Endodermal cell (in vitro differentiated cells): Measurements from ENCODE around the gene ARPC1B. TPM values are rescaled to one million over a fixed set of nuclear protein-coding genes. Genes with fewer than 3 reads are reported as not detected.

Experiments
- DNase-seq: peaks from one replicate; pipeline ENCODE4 v3.0.0-alpha.2; 2017
- H3K27ac ChIP-seq: 2 replicates; pipeline ENCODE4 v1.5.1; 2013; ENCODE audit warnings: mild to moderate bottlenecking, low read depth, low read length, moderate library complexity
- H3K27me3 ChIP-seq: 2 replicates; pipeline ENCODE4 v1.6.1; 2013; ENCODE audit warnings: mild to moderate bottlenecking, low read length, moderate library complexity; ENCODE audit not compliant: insufficient read depth, control insufficient read depth, poor library complexity, severe bottlenecking
- H3K36me3 ChIP-seq: 2 replicates; pipeline ENCODE4 v1.7.0; 2013; ENCODE audit warnings: mild to moderate bottlenecking, low read length, moderate library complexity; ENCODE audit not compliant: control insufficient read depth, insufficient read depth
- H3K4me1 ChIP-seq: one replicate; pipeline ENCODE4 v1.7.0; 2013; ENCODE audit warnings: low read length; ENCODE audit not compliant: control insufficient read depth, insufficient read depth
- H3K4me3 ChIP-seq: 2 replicates; pipeline ENCODE4 v1.5.1; 2013; ENCODE audit warnings: mild to moderate bottlenecking, low read length, moderate library complexity
- H3K9ac ChIP-seq: 2 replicates; pipeline ENCODE4 v1.6.1; 2013; ENCODE audit warnings: mild to moderate bottlenecking, low read length, moderate library complexity; ENCODE audit not compliant: poor library complexity, severe bottlenecking; ENCODE audit errors: extremely low read depth
- H3K9me3 ChIP-seq: 2 replicates; pipeline ENCODE4 v1.6.1; 2013; ENCODE audit warnings: mild to moderate bottlenecking, low read length, moderate library complexity; ENCODE audit not compliant: control insufficient read depth
- H3K27ac Mint-ChIP-seq: 2 replicates; pipeline ENCODE4 v1.8.0; 2020; ENCODE audit warnings: mixed read lengths
- H3K27me3 Mint-ChIP-seq: 2 replicates; pipeline ENCODE4 v1.8.0; 2021; ENCODE audit warnings: mild to moderate bottlenecking, mixed read lengths; ENCODE audit not compliant: insufficient read depth
- H3K36me3 Mint-ChIP-seq: 2 replicates; pipeline ENCODE4 v1.8.0; 2020; ENCODE audit warnings: low read depth, mixed read lengths
- H3K4me1 Mint-ChIP-seq: 2 replicates; pipeline ENCODE4 v1.8.0; 2020; ENCODE audit warnings: mixed read lengths
- H3K4me3 Mint-ChIP-seq: 2 replicates; pipeline ENCODE4 v1.8.0; 2020; ENCODE audit warnings: mild to moderate bottlenecking, moderate library complexity, mixed read lengths
- H3K9me3 Mint-ChIP-seq: 2 replicates; pipeline ENCODE4 v1.8.0; 2020; ENCODE audit warnings: mild to moderate bottlenecking, mixed read lengths
- CTCF ChIP-seq: fragments of 200-600 bp; sonication (generic); conservative IDR thresholded peaks from 2 replicates; pipeline ENCODE4 v1.5.0; 2021; ENCODE audit warnings: antibody characterized with exemption, mild to moderate bottlenecking
- WGBS, 2 experiments: methylation state at CpG; one replicate each; pipeline versions ENCODE4 v1.1.5 to v1.1.7; 2013; ENCODE audit warnings: missing lambda C conversion rate in 2 of 2, mixed read lengths in 1 of 2; ENCODE audit not compliant: insufficient coverage in 1 of 2, insufficient read length in 1 of 2; 5-methylcytosine and 5-hydroxymethylcytosine counted together
- total RNA-seq, 2 donors: library from RNA; stranded (reverse); fragmentation: NEBNext Ultra II Directional in 1 of 2; extraction: Animal tissue kit (Norgen Biotek cat#: 25700) in 1 of 2; gene quantifications; 2 replicates in 1 of 2; 3 replicates in 1 of 2; pipeline ENCODE4 v1.2.1, GENCODE V29; 2021

Gene ARPC1B
- total RNA-seq, 2 donors from 2014 or later = 53.3 to 73.9 TPM

- no peaks in the 10 kb centered on the region for H3K9me3 ChIP-seq
- Mint-ChIP-seq H3K27me3 (no peaks in the 10 kb centered on the region), H3K36me3 (peaks cover 48% of the 10 kb centered on the region), H3K27ac (no peak overlapping the region), H3K9me3 (no peaks in the 10 kb centered on the region), H3K4me1 (no peaks in the 10 kb centered on the region), H3K4me3 (no peak overlapping the region)
- H3K9ac ChIP-seq = no peak overlapping the region
- no peak overlapping the region for H3K27ac ChIP-seq
- TF ChIP-seq CTCF = no peak
- H3K4me1 ChIP-seq = no peaks in the 10 kb centered on the region
- no peak overlapping the region for H3K4me3 ChIP-seq
- WGBS, 2 experiments = 82 to 90% methylated on average over 6 to 11 of the region's 11 CpGs
- DNase-seq = peak; percentile 73
- H3K36me3 ChIP-seq = peaks cover 55% of the 10 kb centered on the region
- H3K27me3 ChIP-seq = no peaks in the 10 kb centered on the region
Observed at GRCh38 chr7:99366646-99367045, 7.9 kb upstream of the ARPC1B start.

GRCh38 chr7:99368750-99369389 is 5.7 kb upstream of the ARPC1B start:
- no peak overlapping the region for H3K4me3 ChIP-seq
- H3K36me3 ChIP-seq = peaks cover 38% of the 10 kb centered on the region
- H3K9ac ChIP-seq = no peak overlapping the region
- no peak for DNase-seq
- Mint-ChIP-seq H3K27me3 (peaks cover 12% of the 10 kb centered on the region), H3K9me3 (no peaks in the 10 kb centered on the region), H3K27ac (no peak overlapping the region), H3K4me1 (no peaks in the 10 kb centered on the region), H3K36me3 (peaks cover 35% of the 10 kb centered on the region), H3K4me3 (no peak overlapping the region)
- peak overlapping the region; percentile 38 for H3K27ac ChIP-seq
- TF ChIP-seq CTCF = no peak
- H3K27me3 ChIP-seq = no peaks in the 10 kb centered on the region
- no peaks in the 10 kb centered on the region for H3K4me1 ChIP-seq
- 76 to 91% methylated on average over 8 to 13 of the region's 13 CpGs for WGBS, 2 experiments
- H3K9me3 ChIP-seq = no peaks in the 10 kb centered on the region

- TF ChIP-seq CTCF = no peak
- Histone ChIP-seq H3K27me3 (no peaks in the 10 kb centered on the region), H3K4me3 (no peak overlapping the region), H3K27ac (no peak overlapping the region), H3K9ac (no peak overlapping the region), H3K36me3 (peaks cover 30% of the 10 kb centered on the region), H3K9me3 (no peaks in the 10 kb centered on the region), H3K4me1 (no peaks in the 10 kb centered on the region)
- H3K27ac Mint-ChIP-seq = no peak overlapping the region
- H3K27me3 Mint-ChIP-seq = peaks cover 12% of the 10 kb centered on the region
- no peak for DNase-seq
- WGBS, 2 experiments = 94 to 97% methylated on average over 3 to 9 of the region's 9 CpGs
- no peaks in the 10 kb centered on the region for H3K9me3 Mint-ChIP-seq
- no peaks in the 10 kb centered on the region for H3K4me1 Mint-ChIP-seq
- H3K36me3 Mint-ChIP-seq = peaks cover 25% of the 10 kb centered on the region
- no peak overlapping the region for H3K4me3 Mint-ChIP-seq
Observed at GRCh38 chr7:99369767-99370391, 4.7 kb upstream of the ARPC1B start.
